SK-MEL-5 (cell line): ENCODE results near the gene SYNPO2. TPM values are rescaled to one million over a fixed set of nuclear protein-coding genes. Genes with fewer than 3 reads are reported as not detected.
"Not testable (repeated sequence)": the region's sequence is repeated elsewhere in the genome, so short reads cannot be mapped to it uniquely, and the experiment has no call there.

ENCODE experiments used
- DNase-seq: peaks from one replicate; pipeline ENCODE4 v3.0.0-alpha.2; 2016; ENCODE audit warnings: low read depth, low spot score
- in situ Hi-C: cut with HindIII; loops from 2 replicates; pipeline ENCODE4 v1.10.0; 2016; ENCODE audit warnings: low sequenced_read_pairs, high pct_unique_total_duplicates, low pct_unique_long_range_greater_than_20kb
- total RNA-seq: library from RNA; depleted of rRNA; stranded (reverse); fragments of >200 nt; shearing (Covaris generic); gene quantifications from 2 replicates; pipeline ENCODE4 v1.2.3, GENCODE V29; 2014

The SYNPO2 gene
- total RNA-seq, 1 experiment from 2014 or later, result 0.69 TPM

- DNase-seq, result no peak
- in situ Hi-C loops, result no loop called here
These were observed 142.6 kb downstream of the SYNPO2 start for GRCh38 chr4:119031218-119031617.

GRCh38 chr4:119032921-119033685, 144.4 kb downstream of the SYNPO2 start:
- no peak for DNase-seq
- in situ Hi-C loops, result no loop called here

DNA sequence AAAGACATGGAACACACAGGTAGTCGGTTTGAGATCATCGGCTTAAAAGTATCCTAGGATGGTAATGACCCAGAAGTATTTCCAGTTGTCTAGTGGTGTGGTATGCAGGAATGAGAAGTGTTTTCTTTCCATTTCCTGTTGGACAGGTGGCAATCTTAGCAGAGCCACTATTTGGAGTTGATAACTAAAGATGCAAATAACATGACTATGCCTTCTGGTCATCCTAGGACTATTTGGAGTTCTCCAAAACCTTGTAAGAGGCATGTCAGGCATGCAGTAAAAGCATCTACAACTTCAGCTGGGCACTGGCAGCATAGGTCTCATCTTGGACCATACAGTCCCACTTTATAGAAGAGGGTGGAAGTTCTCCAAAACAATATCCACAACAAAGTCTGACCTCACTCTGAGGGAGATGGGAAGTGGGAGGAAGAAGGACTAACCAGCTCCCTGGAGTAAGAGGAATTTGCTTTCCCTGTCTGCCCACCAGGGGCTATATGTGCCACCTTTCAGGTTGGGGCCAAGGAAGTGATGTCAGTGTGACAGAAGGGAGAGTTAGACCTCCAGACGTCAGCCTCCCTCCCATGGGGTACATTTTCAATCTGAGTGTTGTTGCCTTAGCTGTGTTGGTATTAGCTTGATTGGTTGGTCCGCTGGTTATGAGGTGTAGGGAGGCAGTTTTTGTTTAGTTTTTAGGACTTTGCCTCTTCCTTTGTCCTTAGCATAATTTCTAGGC, 145.8 kb downstream of the SYNPO2 start:
- in situ Hi-C loops, result no loop called here

GRCh38 chr4:119035951-119036737, 147.5 kb downstream of the SYNPO2 start:
- no peak for DNase-seq
- in situ Hi-C loops, result no loop called here

More for the DNA sequence above, 145.8 kb downstream of the SYNPO2 start:
- peak; percentile 14 for DNase-seq

DNA sequence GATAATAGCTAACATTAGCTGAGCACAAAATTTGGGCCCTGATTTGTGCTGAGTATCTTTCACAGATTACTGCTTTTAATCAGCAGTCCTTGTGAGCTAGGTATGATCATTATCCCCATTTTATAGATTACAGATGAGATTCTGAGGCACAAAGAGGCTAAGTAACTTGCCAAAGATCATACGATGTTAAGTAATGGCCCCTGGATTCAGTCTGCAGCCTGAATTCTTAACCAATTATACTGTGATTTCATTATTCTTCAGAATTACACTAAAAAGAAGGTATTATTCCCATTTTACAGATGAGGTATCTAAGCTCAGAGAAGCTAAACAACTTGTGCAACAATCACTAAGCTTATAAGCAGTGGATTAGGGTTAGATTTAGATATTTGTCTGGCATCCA, 149.1 kb downstream of the SYNPO2 start:
- in situ Hi-C loops, result no loop called here
- DNase-seq, result no peak

DNA sequence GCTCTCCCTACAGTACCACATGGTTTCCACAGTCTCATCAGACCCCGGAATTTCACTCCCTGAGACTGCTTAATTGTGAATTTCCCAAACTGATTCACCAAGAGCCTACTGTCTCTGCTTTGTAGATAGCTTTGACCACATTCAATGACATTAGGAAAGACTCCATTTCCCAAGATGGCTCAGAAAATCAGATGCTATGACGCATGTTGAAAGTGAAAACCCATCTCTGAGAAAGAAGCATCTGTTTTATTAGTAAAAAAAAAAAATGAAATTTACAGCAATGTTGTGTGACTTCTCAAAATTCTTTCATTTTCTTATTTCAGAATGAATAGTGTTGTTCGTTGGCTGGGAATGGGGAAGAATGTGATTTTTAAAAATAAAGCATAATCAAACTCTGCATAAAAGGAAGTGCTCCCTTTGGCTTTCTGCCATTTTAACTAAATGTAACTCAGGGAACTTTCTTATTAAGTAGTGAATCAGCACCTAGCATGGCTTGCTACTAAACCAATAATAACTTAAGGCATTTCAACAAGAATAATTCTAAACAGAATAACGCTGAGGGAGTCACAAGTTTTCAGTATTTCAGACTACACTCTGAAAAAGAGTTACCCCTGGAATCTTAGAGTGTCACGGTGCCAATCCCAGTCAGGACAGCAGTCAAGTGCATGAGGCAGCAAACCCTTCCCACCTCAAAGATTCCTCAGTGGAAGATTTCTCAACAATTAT, 149.6 kb downstream of the SYNPO2 start:
- in situ Hi-C loops, result no loop called here
- DNase-seq, result peak; percentile 23

DNA sequence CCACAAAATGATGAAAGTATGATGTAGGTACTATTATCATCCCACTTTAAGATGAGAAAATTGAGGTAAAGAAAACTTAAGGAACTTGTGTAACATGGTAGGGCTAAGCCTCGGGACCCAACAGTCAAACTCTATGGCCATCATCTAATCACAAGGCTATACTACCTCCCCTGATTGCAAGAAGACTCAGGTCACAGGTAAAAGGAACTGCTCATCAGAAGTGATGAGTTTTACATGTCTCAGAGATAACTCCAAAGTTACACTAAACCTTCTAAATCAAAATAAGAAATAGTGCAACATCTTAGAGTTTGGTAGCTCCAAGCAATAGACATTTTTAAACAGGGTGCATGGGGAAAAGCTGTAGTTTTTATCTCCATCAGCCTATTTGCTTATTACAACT, 150.5 kb downstream of the SYNPO2 start:
- in situ Hi-C loops, result no loop called here
- DNase-seq, result no peak

- peak; percentile 6 for DNase-seq
- in situ Hi-C loops, result no loop called here
These were observed 151.1 kb downstream of the SYNPO2 start for GRCh38 chr4:119039779-119040178.

GRCh38 chr4:119040261-119040660, 151.6 kb downstream of the SYNPO2 start:
- DNase-seq, result no peak
- in situ Hi-C loops, result no loop called here

GRCh38 chr4:119040694-119041185, 152.1 kb downstream of the SYNPO2 start:
- in situ Hi-C loops, result no loop called here
- DNase-seq, result no peak

DNA sequence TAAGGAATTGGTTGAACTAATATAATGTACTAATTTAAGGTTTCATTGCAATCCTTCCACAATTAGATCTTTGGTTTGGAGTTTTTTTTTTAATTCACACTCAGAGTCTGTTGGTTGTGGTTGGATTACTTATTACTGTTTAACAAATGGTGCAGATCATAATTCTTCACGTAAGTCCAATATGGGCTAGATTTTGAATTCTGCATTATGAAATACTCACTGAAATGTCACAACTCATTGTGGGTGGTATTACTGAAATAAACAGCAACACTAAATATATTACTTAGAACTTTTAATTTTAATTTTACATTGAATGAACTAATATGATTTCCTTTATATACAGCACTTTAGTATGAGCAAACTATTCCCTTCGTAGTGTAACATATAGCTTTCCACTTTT, 152.7 kb downstream of the SYNPO2 start:
- no peak for DNase-seq
- in situ Hi-C loops, result no loop called here

GRCh38 chr4:119041951-119042560, 153.4 kb downstream of the SYNPO2 start:
- in situ Hi-C loops, result no loop called here
- peak; percentile 79 for DNase-seq

- DNase-seq, result no peak
- in situ Hi-C loops, result no loop called here
These were observed 157.6 kb downstream of the SYNPO2 start for GRCh38 chr4:119046263-119046662.

- DNase-seq, in situ Hi-C loops: not testable (repeated sequence)
These were observed 158.4 kb downstream of the SYNPO2 start for GRCh38 chr4:119047059-119047458.

DNA sequence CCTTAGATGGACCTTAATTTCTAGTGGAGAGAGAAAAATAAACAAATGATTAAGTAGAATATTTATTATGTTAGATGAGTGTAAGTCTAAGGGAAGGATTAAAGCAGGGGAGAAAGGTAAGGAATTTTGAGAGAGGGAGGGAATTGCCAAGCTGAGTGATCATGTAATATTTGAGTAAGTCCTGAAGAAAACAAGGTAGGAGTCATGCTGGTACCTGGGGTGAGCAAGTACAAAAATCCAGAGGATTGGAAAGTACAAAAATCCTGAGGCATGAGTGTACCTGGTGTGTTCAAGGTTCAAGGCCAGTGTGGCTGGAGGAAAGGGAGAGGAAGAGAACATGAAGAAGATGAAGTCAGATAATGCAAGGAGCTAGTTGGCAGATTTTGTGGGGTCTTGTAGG, 159.8 kb downstream of the SYNPO2 start:
- no peak for DNase-seq
- in situ Hi-C loops, result no loop called here

DNA sequence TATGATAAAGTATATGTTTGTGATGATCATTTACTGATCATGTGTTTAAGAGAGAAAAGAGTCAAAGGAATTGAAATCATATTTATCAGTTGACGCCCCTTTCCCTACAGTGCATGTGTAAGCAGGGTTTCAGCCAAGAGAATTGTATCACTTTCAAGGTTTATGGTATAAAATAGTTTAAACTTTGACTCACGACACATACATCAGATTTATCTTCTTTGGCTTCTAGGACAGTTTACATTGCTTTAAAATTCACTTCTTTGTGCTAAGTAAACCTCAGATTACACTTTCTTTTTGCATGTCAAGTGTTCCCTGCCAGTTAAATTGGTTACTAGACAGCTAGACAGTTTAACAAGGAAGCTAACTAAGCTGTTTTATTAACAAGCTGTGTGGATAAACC, 160.7 kb downstream of the SYNPO2 start:
- DNase-seq, result no peak
- in situ Hi-C loops, result no loop called here

GRCh38 chr4:119050527-119051090, 162.0 kb downstream of the SYNPO2 start:
- in situ Hi-C loops, result no loop called here

More at GRCh38 chr4:119050527-119051090, 162.0 kb downstream of the SYNPO2 start:
- DNase-seq, result peak; percentile 39
